GM18873 (cell line): ENCODE results near the gene ZKSCAN4.

Experiments
- ATAC-seq: cut with Tn5 transposase; IDR thresholded peaks from one replicate; pipeline ENCODE4 v1.9.1; 2021; ENCODE audit warnings: mild to moderate bottlenecking, moderate library complexity, moderate number of reproducible peaks; ENCODE audit not compliant: unreplicated experiment, low FRiP score

The ZKSCAN4 gene

DNA sequence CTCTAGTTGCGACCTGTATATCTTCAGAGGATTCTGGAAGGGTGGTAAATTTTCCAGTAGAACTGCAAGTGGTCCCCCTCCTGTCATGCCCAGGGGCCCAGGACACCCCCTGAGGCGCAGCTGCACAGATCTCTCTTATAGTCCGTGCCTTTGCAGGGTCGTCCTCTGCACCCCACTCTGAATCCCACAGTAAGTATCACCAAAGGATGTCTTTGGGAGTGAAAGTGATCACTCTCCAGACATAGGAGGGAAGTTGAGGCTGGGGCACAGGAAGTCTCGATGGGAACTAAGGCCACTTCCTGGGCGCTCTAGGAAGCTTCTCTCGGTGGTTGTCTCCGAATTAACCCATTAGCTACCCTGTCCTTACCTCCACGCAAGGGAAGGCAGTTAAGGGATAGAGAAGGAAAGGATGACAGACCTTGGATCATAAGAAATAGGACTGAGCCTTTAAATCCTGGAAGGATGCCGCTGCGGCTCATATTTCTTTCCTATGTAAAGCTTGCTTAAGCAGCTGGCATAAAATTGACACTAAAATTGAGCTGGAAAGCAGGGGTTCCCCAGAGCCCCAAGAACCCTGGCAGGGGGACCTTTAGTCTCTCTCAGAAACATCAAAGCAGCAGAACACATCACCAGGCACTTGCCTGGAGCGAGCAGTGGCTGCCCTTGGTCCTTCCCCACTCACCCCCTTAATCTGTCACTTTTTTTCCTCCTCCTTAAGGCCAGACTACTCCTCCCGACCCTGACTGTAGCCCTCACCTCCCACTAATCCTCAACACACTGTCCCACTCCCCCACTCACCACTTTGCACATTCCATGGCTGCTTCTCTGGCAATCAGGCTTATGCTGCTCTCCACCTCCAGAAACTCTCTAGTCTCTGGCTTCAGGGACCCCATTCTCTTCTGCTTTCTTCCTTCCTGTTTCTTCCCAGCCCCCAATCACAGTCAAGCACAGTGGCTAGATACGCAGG is at the start of gene ZKSCAN4:
TSS of gene ZKSCAN4 (minus strand) at position 261 of the 967 bp plus-strand sequence. CDS start 289 bp downstream, outside the sequence.
- peak; percentile 71 for ATAC-seq

GRCh38 chr6:28296520-28297060 is 44.5 kb upstream of the ZKSCAN4 start:
- no peak for ATAC-seq

- ATAC-seq, result no peak
These were observed 43.3 kb upstream of the ZKSCAN4 start for GRCh38 chr6:28295326-28295725.

DNA sequence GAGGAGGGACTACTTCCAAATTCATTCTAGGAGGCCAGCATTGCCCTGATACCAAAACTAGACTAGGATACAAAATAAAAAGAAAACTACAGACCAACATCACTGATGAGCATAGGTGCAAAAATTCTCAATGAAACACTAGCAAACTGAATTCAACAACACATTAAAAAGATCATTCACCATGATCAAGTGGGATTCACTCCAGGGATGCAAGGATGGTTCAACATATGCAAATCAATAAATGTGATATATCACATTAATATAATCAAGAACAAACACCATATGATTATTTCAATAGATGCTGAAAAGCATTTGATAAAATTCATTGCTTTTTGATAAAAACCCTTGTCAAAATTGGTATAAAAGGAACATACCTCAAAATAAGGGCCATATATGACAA is 39.5 kb upstream of the ZKSCAN4 start:
- ATAC-seq, result no peak

DNA sequence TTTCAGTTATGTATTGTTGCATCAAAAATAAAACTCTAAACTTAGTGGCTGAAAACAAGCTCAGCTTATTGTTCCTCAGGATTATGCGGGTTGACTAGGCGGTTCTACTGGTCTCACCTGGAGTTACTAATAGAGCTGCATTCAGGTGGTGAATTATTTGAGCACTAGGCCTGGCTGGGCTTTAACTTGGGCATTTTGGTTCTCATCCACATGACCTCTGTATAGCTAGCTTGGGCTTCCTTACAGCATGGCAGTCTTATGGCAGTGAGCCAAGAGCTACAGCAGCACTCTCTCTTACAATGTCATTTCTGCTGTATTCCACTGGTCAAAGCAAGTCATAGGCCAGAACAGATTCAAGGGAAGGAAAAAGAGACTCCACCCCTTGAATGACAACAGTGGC is 30.9 kb upstream of the ZKSCAN4 start:
- ATAC-seq, result no peak

DNA sequence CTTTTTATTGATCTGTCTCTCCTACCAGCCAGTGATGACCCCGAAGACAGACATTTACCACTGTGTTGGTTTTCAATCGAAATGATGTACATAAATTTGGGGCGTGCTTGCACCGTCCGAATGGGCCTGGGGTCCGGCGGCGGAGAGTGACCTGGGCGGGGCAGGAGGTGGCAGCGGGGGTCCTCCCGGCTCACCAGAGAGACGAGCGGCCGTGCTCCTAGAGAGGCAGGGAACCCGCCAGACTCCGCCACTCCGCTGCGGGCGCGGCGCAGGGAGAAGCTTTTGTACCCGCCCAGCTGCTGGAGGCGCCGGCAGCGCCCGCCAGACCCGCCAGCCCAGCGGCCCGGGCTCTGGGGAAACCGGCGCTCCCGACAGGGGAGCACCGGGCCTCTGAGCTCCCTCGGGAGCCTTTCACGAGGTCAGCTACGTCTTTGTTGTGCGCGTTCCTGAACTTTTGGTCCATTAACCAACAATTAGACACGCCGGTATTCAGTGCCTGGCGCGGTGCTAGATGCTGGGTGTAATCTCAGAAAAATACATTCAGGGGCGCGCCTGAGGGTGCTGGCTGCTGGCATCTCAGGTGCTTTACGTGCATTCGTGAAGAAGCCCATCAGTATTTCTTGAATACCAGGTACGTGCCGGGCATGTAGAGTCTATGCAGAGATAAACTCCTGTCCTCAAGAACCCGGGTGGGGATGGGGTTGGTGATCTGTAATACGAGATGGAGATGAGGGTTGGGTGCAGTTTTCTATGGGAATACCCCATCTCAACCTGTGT is 29.4 kb upstream of the ZKSCAN4 start, which contains the start of gene PGBD1:
TSS of gene PGBD1 (plus strand) at position 285 of the 777 bp plus-strand sequence. CDS start 2,242 bp downstream, outside the sequence.
- peak; percentile 53 for ATAC-seq

- ATAC-seq, result no peak
These were observed 28.7 kb upstream of the ZKSCAN4 start for GRCh38 chr6:28280595-28281287.

- ATAC-seq, result no peak
These were observed 25.7 kb upstream of the ZKSCAN4 start for GRCh38 chr6:28277746-28278145.

DNA sequence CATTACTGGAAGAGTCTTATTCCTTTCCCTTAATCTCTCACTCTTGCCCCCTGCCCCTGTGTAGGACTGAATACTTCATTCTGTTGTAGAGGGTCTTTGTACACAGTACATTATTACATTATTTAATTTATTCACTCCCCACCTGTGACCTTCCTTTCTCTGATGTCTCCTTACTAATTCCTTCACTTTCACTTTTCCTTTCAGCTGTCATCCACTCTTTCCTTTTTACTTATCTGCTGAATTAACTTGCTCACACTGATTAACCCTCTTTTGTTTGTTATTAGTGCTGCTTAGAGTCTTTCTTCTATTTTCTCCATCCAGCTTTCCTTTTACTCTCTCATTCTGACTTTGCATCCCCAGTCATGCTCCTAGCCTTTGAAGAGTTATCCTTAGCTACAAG is 22.8 kb upstream of the ZKSCAN4 start:
- no peak for ATAC-seq

- ATAC-seq, result no peak
These were observed 17.4 kb upstream of the ZKSCAN4 start for GRCh38 chr6:28269492-28269891.

GRCh38 chr6:28267695-28268059 is 15.6 kb upstream of the ZKSCAN4 start:
- no peak for ATAC-seq

DNA sequence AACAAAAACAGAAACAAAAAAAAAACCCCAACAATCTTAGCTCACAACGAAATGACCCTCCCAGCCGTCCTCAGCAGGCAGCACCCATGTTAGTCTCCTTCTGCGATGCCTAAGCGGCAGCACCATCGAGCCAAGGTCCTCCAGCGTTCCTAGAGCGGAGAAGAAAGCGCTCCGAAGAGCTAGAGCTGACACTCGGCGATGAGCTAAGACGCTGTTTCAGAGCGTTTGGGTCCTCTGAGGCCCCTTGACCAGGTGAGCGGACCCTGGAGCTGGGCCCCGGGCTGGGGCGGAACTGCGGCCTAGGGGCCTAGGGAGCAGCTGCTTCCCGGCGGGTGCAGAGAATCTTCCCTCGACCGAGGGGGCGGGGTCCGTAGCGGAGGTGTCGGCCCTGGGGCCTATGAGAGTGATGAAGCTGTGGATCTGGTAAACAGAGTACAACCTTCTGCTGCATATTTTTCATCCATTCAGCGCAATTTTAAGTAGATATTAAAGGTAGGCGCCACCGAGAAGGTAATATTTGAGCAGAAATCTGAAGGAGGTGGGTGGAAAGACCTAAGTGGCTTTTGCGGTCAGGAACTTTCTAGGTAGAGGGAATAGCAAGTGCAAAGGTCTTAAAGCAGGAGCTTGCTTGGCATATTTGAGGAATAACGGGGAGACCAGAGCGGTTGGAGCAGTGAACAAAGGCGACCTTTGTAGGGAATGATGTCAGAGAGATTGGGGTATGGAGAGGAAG is 15.1 kb upstream of the ZKSCAN4 start, which contains the start of gene ZSCAN26:
TSS of gene ZSCAN26 (plus strand) at position 182 of the 733 bp plus-strand sequence. CDS start 4,777 bp downstream, outside the sequence.
- ATAC-seq, result peak; percentile 82

DNA sequence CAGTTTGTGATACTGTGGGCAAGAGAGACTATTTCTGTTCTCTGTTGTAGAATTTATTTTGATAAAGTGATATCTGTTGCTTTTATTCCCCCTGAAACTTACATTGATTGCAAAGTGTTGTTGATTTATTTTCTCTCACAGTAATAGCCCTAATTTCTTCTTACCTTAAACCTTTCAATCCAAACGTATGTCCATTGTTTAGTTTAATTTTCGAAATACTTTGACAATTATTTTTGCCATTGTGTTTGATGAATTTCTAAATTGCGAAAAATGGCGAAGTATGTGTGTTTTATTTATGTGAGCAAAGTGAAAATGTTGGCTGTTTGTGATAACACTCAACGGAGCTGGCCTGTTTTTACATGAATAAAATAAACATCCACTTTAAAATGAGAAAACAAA is 14.5 kb upstream of the ZKSCAN4 start:
- ATAC-seq, result no peak

- no peak for ATAC-seq
These were observed 12.8 kb upstream of the ZKSCAN4 start for GRCh38 chr6:28264834-28265401.

DNA sequence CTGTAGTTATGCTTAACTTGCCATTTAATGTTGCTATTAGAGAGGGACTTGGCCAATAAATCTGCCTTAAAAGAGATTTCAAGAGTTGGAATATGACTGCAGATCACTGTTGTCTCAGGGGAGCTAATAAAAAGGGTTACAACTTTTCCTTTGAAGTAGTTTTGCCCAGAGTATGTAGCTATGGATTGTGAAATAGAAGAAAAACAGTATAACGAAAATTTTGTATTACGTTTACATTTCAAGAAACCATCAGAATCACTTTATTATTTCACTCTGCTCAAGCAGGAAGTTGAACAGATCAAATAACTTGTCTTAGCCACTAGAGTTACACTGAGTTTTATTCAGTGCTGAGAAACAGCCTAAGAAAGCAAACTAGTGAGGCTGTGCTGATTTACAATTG is 11.9 kb upstream of the ZKSCAN4 start:
- no peak for ATAC-seq

- ATAC-seq, result no peak
These were observed 7.1 kb upstream of the ZKSCAN4 start, which contains the start of gene NKAPL for GRCh38 chr6:28258877-28259777. TSS of gene NKAPL (plus strand) at chr6:28259297. CDS start at chr6:28259372, 75 bp downstream.

GRCh38 chr6:28257042-28257441 is 5.0 kb upstream of the ZKSCAN4 start:
- ATAC-seq, result no peak

DNA sequence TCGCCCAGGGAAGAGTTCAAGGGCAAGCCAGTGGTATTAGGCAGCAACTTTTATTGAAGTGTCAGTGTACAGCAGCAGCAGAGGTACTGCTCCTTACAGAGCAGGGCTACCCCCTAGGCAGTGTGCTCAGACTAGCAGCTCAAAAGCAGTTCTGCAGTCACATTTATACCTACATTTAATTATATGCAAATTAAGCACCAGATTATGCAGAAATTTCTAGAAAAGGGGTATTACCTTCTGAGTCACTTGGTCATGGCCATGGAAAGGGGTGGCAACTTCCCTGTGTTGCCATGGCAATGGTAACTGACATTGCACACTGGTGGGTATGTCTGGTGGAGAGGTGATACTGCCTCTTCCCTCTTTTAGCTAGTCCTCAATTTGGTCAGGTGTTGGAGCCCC is 2.1 kb upstream of the ZKSCAN4 start:
- no peak for ATAC-seq
